Medulla oblongata (tissue), 1 donor: ENCODE results near the gene EPHA5.

Source experiments
- DNase-seq: peaks from one replicate; pipeline ENCODE4 v3.0.0-alpha.2; 2015; ENCODE audit errors: extremely low spot score

EPHA5 gene

GRCh38 chr4:65670331-65671031 lies at the start of gene EPHA5:
EPHA5 (minus strand) TSS chr4:65670489; CDS start chr4:65669742, 747 bp downstream.
- DNase-seq = peak; percentile 70

- DNase-seq = no peak
Measured at GRCh38 chr4:65719635-65720034, 49.3 kb upstream of the EPHA5 start.

GRCh38 chr4:65698631-65699030 lies 28.3 kb upstream of the EPHA5 start:
- DNase-seq = no peak

- DNase-seq = no peak
Measured at GRCh38 chr4:65696436-65696835, 26.1 kb upstream of the EPHA5 start.

- DNase-seq = no peak
Measured at GRCh38 chr4:65671372-65671771, 1.1 kb upstream of the EPHA5 start.

GRCh38 chr4:65670020-65670330 lies 314 bp downstream of the EPHA5 start:
- DNase-seq = no peak

GRCh38 chr4:65669111-65670019 lies 924 bp downstream of the EPHA5 start:
- DNase-seq = peak; percentile 28

- peak; percentile 70 for DNase-seq
Measured at GRCh38 chr4:65668201-65669089, 1.8 kb downstream of the EPHA5 start.

- peak; percentile 13 for DNase-seq
Measured at GRCh38 chr4:65667506-65668041, 2.7 kb downstream of the EPHA5 start.

GRCh38 chr4:65665771-65666523 lies 4.3 kb downstream of the EPHA5 start:
- peak; percentile 29 for DNase-seq

GRCh38 chr4:65661471-65661870 lies 8.8 kb downstream of the EPHA5 start:
- no peak for DNase-seq

- no peak for DNase-seq
Measured at GRCh38 chr4:65658117-65658516, 12.2 kb downstream of the EPHA5 start.

GRCh38 chr4:65656008-65656407 lies 14.3 kb downstream of the EPHA5 start:
- no peak for DNase-seq

- no peak for DNase-seq
Measured at GRCh38 chr4:65654976-65655375, 15.3 kb downstream of the EPHA5 start.

- no peak for DNase-seq
Measured at GRCh38 chr4:65653740-65654361, 16.4 kb downstream of the EPHA5 start.

GRCh38 chr4:65651751-65652150 lies 18.5 kb downstream of the EPHA5 start:
- no peak for DNase-seq

- no peak for DNase-seq
Measured at GRCh38 chr4:65651031-65651430, 19.3 kb downstream of the EPHA5 start.

GRCh38 chr4:65646136-65646535 lies 24.2 kb downstream of the EPHA5 start:
- no peak for DNase-seq

GRCh38 chr4:65645185-65645584 lies 25.1 kb downstream of the EPHA5 start:
- no peak for DNase-seq

- no peak for DNase-seq
Measured at GRCh38 chr4:65635051-65635821, 35.1 kb downstream of the EPHA5 start.
